NCI-H1694 (cell line): ENCODE results near the gene ABRACL.
"Not testable (repeated sequence)": the region's sequence is repeated elsewhere in the genome, so short reads cannot be mapped to it uniquely, and the experiment has no call there.

Source experiments
- DNase-seq: peaks from one replicate; lab custom pipeline; 2025; lab: John Stamatoyannopoulos, UW

Gene ABRACL, protein sequence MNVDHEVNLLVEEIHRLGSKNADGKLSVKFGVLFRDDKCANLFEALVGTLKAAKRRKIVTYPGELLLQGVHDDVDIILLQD

DNA sequence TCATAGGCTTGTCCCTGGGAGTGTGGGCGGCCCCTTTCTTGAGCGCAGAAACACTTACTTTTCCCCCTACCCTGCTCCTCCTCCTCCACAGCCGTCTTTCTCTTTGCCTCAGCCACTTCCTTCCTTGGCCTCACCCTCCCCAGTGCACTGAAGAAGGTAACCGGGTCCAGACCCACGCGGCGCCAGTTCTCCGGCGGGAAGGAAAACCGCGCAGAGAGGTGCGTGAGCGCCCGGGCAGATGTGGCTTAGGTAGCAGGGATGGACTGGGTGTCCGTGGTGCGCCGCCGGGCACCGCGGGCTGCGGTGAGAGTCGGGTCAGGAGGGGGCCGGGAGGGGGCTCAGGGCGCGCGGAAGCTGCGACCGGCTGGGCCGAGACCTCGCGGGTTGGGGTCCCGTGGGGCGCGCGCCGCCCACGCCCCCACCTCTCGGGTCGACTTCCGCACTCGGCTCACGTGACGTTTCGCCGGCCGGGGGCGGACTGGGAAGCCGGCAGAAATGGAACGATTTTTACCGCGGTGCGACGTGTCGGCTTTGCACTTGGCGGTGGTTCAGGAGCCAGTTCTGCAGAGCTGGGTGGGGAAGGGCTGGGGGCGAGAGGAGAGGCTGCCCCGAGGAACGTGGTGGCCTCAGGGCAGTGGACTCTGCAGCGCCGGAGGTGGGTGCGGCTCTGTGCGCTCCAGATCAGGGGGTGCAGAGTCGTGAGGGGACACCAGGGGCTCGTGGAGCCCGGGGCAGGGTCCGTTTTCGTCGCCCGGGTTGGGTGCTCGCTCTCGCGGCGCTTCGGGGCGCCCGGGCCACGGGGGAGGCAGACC is at the start of gene ABRACL:
Gene ABRACL (plus strand): TSS at position 88 of the 812 bp plus-strand sequence. CDS start 5,416 bp downstream, outside the sequence.
- peak; percentile 30 for DNase-seq

- DNase-seq: no peak
Measured at GRCh38 chr6:138979365-138979764, 49.2 kb upstream of the ABRACL start.

- DNase-seq: no peak
Measured at GRCh38 chr6:138979813-138980668, 48.5 kb upstream of the ABRACL start.

GRCh38 chr6:138981416-138981815 is 47.1 kb upstream of the ABRACL start:
- no peak for DNase-seq

GRCh38 chr6:138986578-138986977 is 42.0 kb upstream of the ABRACL start:
- no peak for DNase-seq

GRCh38 chr6:138987080-138987642 is 41.4 kb upstream of the ABRACL start:
- no peak for DNase-seq

GRCh38 chr6:138987643-138988468 is 40.7 kb upstream of the ABRACL start, which contains the start of gene REPS1:
Gene REPS1, minus strand, starts transcription at chr6:138988253. Its CDS starts 571 bp downstream, at chr6:138987682.
- DNase-seq: peak; percentile 79

- peak; percentile 79 for DNase-seq
Measured at GRCh38 chr6:138988469-138988834, 40.1 kb upstream of the ABRACL start.

GRCh38 chr6:138989098-138989983 is 39.2 kb upstream of the ABRACL start:
- no peak for DNase-seq

DNA sequence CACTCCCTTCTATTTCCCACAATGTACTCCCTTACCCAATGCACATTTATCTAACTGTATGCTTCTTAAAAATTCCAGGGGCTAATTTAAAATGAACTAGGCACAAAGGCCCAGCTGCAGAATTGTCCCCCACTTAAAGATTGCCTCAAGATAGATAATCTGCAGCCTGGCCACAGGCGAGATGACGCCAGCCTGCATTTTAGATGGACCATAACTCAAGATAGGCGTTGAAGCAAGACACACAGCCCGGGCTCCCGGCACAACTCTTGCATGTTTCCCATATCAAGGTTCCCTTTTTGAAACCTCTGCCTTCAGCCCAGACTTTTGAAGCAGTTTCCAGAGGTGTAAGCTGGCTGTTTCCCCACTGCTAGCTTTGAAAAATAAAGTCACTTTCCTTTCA is 37.3 kb upstream of the ABRACL start:
- DNase-seq: no peak

GRCh38 chr6:138992965-138993364 is 35.6 kb upstream of the ABRACL start:
- not testable (repeated sequence) for DNase-seq

- DNase-seq: not testable (repeated sequence)
Measured at GRCh38 chr6:138993410-138993809, 35.1 kb upstream of the ABRACL start.

DNA sequence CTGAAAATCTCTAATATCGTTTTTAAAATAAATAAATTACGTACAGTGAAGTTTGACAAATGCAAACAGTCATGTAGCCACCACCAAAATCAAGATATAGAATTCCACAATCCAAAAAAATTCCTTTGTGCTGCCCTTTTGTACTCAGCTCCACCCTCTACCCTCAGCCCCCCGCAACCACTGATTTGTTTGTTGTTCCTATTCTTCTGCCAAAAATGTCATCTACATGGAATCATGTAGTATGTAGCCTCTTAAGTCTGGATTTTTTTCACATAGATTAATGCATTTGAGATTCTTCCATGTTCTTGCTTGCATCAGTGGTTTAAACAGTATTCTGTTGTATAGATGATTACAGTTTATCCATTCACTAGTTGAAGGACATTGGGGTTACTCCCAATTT is 32.0 kb upstream of the ABRACL start:
- DNase-seq: no peak

DNA sequence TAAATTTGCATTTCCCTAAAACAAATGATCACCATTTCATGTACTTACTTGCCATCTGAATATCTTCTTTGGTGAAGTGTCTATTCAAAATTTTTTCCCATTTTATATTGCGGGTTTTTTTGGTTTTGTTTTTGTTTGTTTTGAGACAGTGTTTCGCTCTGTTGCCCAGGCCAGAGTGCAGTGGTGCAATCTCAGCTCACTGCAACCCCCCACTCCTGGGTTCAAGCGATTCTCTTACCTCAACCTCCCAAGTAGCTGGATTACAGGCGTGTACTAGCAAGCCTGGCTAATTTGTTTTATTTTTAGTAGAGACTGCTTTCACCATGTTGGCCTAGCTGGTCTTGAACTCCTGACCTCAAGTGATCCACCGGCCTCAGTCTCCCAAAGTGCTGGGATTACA is 31.4 kb upstream of the ABRACL start:
- DNase-seq: no peak

DNA sequence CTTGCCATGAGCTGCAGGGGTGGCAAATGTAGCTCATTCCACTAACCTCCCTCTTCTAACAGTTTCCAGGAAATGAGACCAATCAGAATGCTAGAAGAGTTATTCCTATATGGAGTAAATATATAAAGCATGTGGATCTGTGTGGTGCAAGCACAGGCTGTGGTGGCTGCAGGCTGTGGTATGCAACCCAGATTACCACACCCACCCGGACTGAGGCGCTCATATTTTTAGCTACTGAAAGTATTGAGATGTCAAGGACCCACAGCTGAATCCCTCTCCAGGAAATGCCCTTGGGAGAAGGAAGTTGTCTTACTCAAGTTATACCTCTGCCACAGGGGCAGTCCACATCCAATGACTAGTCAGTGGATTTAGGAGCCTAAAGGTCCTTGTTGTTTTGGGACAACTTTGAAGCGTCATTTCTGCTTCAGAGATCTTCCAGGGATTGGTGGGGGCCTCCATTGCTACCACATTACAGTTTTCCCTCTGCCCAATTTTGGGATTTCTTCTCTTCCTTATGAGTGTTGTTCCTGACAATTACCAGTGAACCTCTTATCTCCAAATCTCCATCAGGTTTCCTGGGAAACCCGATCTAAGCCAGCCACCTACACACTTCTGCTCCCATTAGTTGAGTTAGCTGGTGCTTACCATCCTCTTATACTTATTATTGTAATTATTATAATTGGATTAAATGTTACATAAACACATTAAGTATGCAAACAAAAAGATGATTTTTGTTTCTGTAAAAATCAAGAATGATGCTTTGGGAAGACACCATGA is 28.4 kb upstream of the ABRACL start:
- DNase-seq: no peak

- DNase-seq: no peak
Measured at GRCh38 chr6:139003751-139004150, 24.8 kb upstream of the ABRACL start.

GRCh38 chr6:139006477-139006876 is 22.1 kb upstream of the ABRACL start:
- DNase-seq: no peak

- no peak for DNase-seq
Measured at GRCh38 chr6:139007428-139007827, 21.1 kb upstream of the ABRACL start.

GRCh38 chr6:139008117-139008516 is 20.4 kb upstream of the ABRACL start:
- no peak for DNase-seq

DNA sequence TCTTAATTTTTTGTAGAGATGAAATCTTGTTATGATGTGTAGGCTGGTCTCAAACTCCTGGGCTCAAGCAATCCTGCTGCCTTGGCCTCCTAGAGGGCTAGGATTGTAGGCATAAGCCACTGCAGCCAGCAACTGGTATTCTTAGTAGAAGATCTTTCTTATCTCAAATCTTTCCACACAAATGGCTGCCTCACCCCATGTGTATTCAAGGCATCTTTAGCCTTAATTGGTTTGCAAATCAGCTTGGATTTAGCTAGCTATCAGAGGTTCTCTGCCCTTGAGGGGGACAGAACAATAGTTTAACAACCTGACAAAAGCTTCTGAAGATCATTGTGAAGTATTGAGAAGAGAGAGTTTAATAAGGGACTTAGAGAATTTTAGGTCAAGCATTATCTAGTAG is 17.9 kb upstream of the ABRACL start:
- no peak for DNase-seq
